Measurements from ENCODE around the gene WASHC4. TPM values are rescaled to one million over a fixed set of nuclear protein-coding genes. Genes with fewer than 3 reads are reported as not detected.
A peak's percentile ranks its signal among the peaks of the same experiment; 100 is the strongest.

WASHC4 gene
- polyA plus RNA-seq, 1 of the 3 experiments (the other 2 are of a cell fraction) = 11.2 TPM

DNA sequence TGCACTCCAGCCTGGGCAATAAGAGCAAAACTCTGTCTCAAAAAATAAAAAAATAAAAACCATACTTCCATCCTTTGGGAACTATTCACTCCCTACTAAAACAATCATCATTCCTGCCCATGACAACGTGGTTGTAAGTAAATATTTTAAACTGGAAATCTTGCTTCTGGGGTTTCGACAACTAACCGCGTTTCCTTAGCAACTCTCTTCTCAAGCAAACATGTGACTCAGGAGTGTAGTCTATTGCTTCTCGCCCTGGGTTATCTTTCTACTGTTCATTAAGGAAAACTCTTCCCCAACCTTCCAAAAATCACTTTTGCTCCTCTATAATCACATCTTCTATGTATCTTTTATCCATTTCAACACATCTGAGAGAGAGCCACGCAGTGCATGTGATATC is 106.6 kb downstream of the WASHC4 start:
- ChIA-PET CTCF (no interaction called here), POLR2A (no interaction called here)
- Histone ChIP-seq H3K4me1 (ENCODE audit: control insufficient read depth in 1 of 2, insufficient read depth in 2 of 2, low read depth in 1 of 2, low read length in 1 of 2) (peaks cover 3 to 7% of the 10 kb centered on the region in 2 experiments; a peak in 2 of 4 replicates), H3K27ac (ENCODE audit: low read depth in 2 of 2, low read length in 1 of 2) (peak overlapping the region in 1 of 2 experiments; percentile 54; a peak in 2 of 4 replicates), H3K36me3 (replicated peaks in 1 of 2; ENCODE audit: control insufficient read depth in 1 of 2, insufficient read depth in 2 of 2, low read length in 1 of 2) (peaks cover 76 to 87% of the 10 kb centered on the region in 2 experiments), H3K9ac (peak overlapping the region; percentile 5; the same call in 1 of the 2 replicates), H4K20me1 (ENCODE audit: insufficient read depth) (peaks cover 5% of the 10 kb centered on the region; the same call in 1 of the 2 replicates), H3K4me2 (no peak overlapping the region), H3K4me3 (ENCODE audit: low read depth in 2 of 2, low read length in 1 of 2) (no peak overlapping the region), H3F3A (replicated peaks; ENCODE audit: insufficient read depth) (peaks cover 16% of the 10 kb centered on the region), H3K9me3 (no peaks in the 10 kb centered on the region), H3K27me3 (ENCODE audit: insufficient read depth) (no peaks in the 10 kb centered on the region), H2AFZ (ENCODE audit: low read depth) (no peak overlapping the region), H3K79me2 (ENCODE audit: insufficient read depth) (peaks cover 91% of the 10 kb centered on the region), H3K9me2 (no peaks in the 10 kb centered on the region)
- WGBS (ENCODE audit: low lambda C conversion rate) = 95% methylated on average over 6 of the region's 6 CpGs
- DNase-seq = no peak
- no peak for TF ChIP-seq EP300 (IDR thresholded peaks at IDR 0.05; ENCODE audit: borderline replicate concordance in 1 of 2, low read depth in 1 of 2, low read length in 1 of 2)
- no peak for TF ChIP-seq RFX5 (IDR thresholded peaks at IDR 0.05; ENCODE audit: low read length)
- no peak for TF ChIP-seq GATA2 (CRISPR knock-in tag; IDR thresholded peaks at IDR 0.05)
- no peak for TF ChIP-seq TCF12 (IDR thresholded peaks at IDR 0.05)
- TF ChIP-seq RAD21 (IDR thresholded peaks at IDR 0.05; ENCODE audit: low read length) = no peak
- TF ChIP-seq, protein P1, sequence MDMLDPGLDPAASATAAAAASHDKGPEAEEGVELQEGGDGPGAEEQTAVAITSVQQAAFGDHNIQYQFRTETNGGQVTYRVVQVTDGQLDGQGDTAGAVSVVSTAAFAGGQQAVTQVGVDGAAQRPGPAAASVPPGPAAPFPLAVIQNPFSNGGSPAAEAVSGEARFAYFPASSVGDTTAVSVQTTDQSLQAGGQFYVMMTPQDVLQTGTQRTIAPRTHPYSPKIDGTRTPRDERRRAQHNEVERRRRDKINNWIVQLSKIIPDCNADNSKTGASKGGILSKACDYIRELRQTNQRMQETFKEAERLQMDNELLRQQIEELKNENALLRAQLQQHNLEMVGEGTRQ (IDR thresholded peaks at IDR 0.05; ENCODE audit: borderline replicate concordance, low read depth, low read length) = no peak
- no peak for TF ChIP-seq FOXJ3 (CRISPR knock-in tag; IDR thresholded peaks at IDR 0.05)
- no peak for TF ChIP-seq MEF2A (IDR thresholded peaks at IDR 0.05; ENCODE audit: borderline replicate concordance, low read depth)
- TF ChIP-seq, protein P2, sequence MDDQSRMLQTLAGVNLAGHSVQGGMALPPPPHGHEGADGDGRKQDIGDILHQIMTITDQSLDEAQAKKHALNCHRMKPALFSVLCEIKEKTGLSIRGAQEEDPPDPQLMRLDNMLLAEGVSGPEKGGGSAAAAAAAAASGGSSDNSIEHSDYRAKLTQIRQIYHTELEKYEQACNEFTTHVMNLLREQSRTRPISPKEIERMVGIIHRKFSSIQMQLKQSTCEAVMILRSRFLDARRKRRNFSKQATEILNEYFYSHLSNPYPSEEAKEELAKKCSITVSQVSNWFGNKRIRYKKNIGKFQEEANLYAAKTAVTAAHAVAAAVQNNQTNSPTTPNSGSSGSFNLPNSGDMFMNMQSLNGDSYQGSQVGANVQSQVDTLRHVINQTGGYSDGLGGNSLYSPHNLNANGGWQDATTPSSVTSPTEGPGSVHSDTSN (IDR thresholded peaks at IDR 0.05) = no peak
- TF ChIP-seq ELF1 (IDR thresholded peaks at IDR 0.05) = no peak
- no peak for TF ChIP-seq GABPA (IDR thresholded peaks at IDR 0.05; ENCODE audit: low read depth)

DNA sequence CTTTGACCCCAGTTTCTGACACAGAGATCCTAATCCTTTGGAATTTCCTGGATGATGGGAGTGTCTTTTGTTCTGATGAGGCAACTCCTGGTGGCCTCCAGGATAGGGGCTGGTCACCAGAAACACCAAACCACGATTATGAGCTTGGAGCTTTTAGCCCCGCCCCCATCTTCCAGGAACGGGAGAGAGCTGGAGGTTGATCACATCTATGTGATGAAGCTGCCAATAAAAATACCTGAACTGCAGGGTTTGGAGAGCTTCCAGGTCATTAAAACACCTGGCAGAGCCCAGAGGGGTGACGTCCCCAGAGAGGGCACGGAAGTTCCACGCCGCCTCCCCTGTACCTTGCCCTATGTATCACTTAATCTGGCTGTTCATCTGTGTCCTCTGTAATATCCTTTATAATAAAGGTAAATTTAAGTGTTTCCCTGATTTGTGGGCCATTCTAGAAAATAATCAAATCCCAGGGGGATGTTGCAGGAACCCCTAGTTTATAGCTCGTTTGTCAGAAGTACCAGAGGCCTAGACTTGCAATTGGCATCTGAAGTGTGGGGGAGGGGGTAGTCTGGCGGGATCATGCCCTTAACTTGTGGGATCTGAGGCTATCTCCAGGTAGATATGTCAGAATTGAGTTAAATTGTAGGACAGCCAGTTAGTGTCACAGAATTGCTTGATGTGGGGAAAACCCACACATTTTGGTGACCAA is 107.3 kb downstream of the WASHC4 start:
- Histone ChIP-seq H4K20me1 (ENCODE audit: insufficient read depth) (peaks cover 10% of the 10 kb centered on the region; the same call in 1 of the 2 replicates), H3K9me3 (no peaks in the 10 kb centered on the region), H3K36me3 (replicated peaks in 1 of 2; ENCODE audit: control insufficient read depth in 1 of 2, insufficient read depth in 2 of 2, low read length in 1 of 2) (peaks cover 76 to 87% of the 10 kb centered on the region in 2 experiments), H3F3A (replicated peaks; ENCODE audit: insufficient read depth) (peaks cover 10% of the 10 kb centered on the region), H3K4me3 (ENCODE audit: low read depth in 2 of 2, low read length in 1 of 2) (no peak overlapping the region), H3K27ac (ENCODE audit: low read depth in 2 of 2, low read length in 1 of 2) (peak overlapping the region in 1 of 2 experiments; percentile 54; a peak in 2 of 4 replicates), H2AFZ (ENCODE audit: low read depth) (no peak overlapping the region), H3K27me3 (ENCODE audit: insufficient read depth) (no peaks in the 10 kb centered on the region), H3K9ac (peak overlapping the region; percentile 5; the same call in 1 of the 2 replicates), H3K4me2 (no peak overlapping the region), H3K9me2 (no peaks in the 10 kb centered on the region), H3K79me2 (ENCODE audit: insufficient read depth) (peaks cover 92% of the 10 kb centered on the region), H3K4me1 (ENCODE audit: control insufficient read depth in 1 of 2, insufficient read depth in 2 of 2, low read depth in 1 of 2, low read length in 1 of 2) (peaks cover 3 to 7% of the 10 kb centered on the region in 2 experiments; a peak in 2 of 4 replicates)
- TF ChIP-seq TEAD4 (IDR thresholded peaks at IDR 0.05; ENCODE audit: borderline replicate concordance, insufficient read depth) = no peak
- TF ChIP-seq, protein P3, sequence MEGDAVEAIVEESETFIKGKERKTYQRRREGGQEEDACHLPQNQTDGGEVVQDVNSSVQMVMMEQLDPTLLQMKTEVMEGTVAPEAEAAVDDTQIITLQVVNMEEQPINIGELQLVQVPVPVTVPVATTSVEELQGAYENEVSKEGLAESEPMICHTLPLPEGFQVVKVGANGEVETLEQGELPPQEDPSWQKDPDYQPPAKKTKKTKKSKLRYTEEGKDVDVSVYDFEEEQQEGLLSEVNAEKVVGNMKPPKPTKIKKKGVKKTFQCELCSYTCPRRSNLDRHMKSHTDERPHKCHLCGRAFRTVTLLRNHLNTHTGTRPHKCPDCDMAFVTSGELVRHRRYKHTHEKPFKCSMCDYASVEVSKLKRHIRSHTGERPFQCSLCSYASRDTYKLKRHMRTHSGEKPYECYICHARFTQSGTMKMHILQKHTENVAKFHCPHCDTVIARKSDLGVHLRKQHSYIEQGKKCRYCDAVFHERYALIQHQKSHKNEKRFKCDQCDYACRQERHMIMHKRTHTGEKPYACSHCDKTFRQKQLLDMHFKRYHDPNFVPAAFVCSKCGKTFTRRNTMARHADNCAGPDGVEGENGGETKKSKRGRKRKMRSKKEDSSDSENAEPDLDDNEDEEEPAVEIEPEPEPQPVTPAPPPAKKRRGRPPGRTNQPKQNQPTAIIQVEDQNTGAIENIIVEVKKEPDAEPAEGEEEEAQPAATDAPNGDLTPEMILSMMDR (IDR thresholded peaks at IDR 0.05) = no peak
- no peak for TF ChIP-seq JUND (IDR thresholded peaks at IDR 0.05)
- no peak for TF ChIP-seq SIN3A (IDR thresholded peaks at IDR 0.05; ENCODE audit: borderline replicate concordance, low read depth, low read length)
- DNase-seq = no peak
- ChIA-PET POLR2A (no interaction called here), CTCF (no interaction called here)
- 79% methylated on average over 9 of the region's 9 CpGs for WGBS (ENCODE audit: low lambda C conversion rate)

Data from SK-N-SH (cell line).